RWPE1 (cell line): ENCODE measurements around the gene GRB2.

Experiments used
- CTCF ChIA-PET: fragments of 350-600 bp; sonication (Branson Sonifier 250); formaldehyde crosslinking; extraction: SDS; loops from one replicate; lab custom pipeline; 2021; lab: Yijun Ruan, JAX
- POLR2A ChIA-PET: fragments of 400-600 bp; formaldehyde crosslinking; extraction: SDS; loops from one replicate; lab custom pipeline; 2020; ENCODE audit warnings: antibody characterized with exemption; ENCODE audit not compliant: low non-redundant PET; lab: Yijun Ruan, JAX
- DNase-seq: peaks from one replicate; pipeline ENCODE4 v3.0.0; 2012; ENCODE audit warnings: low spot score
- H3K27ac ChIP-seq: fragments of 450-650 bp; 2 replicates; pipeline ENCODE4 v1.5.1; 2017
- CTCF ChIP-seq: fragments of 450-650 bp; conservative IDR thresholded peaks from 2 replicates; pipeline ENCODE4 v1.5.1; 2017; ENCODE audit warnings: low read depth, mild to moderate bottlenecking

Gene GRB2

DNA sequence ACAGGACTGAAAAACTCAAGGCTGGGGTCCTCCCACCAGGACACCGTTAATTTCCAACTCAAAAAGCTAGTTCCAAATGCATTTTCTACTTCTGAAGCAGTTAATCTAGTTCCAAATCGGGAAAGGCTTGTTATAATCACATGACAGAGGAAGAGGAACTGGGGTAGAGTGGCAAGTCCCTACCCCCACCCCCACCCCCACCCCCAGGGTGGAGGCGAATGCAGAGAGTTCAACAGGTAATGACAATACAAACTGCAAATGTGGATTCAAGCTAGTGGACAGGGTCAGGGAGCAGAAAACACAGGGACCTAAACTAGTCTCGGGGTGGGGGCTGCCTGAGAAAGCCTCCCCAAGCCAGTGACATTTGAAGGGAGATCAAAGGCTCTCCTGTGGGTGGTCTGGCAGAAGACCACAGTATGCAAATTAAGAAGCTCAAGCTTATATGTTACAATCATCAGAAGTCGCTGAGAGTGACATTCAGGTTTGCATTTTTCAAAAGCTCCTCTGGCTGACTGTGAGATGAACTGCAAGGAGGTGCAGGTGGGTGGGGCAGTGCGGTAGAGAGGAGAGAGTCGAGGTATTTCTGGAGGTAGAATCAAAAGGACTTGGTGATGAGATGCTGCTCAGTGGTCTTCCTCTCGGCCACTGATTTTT is 59.8 kb downstream of the GRB2 start:
- no peak overlapping the region for H3K27ac ChIP-seq
- ChIA-PET CTCF (no interaction called here), POLR2A (no interaction called here)
- DNase-seq, result no peak
- no peak for TF ChIP-seq CTCF

DNA sequence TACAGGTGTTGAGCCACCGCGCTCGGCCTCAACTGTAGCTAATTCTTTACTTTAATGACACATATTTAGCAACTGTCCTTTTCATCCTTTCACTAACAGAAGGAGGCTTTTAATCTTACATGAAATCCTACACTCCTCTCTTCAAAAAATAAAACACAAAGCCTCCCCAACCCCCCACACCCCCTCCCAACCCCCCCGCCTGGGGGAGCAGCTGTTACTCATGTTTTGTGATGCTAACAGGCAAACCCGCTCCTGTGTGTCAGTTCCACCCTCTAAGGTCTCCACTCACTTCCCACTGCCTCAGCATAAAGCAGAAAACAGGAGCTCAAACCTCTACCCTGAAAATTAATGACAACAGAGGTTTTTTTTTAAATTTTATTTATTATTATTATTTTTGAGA is 60.8 kb downstream of the GRB2 start:
- ChIA-PET CTCF (interaction anchor here (0.6 kb wide), 1 partner anchor 146 kb away, joined by 4 read pairs; no protein-coding TSS in a partner anchor), POLR2A (no interaction called here)
- no peak for TF ChIP-seq CTCF
- H3K27ac ChIP-seq, result no peak overlapping the region
- no peak for DNase-seq

DNA sequence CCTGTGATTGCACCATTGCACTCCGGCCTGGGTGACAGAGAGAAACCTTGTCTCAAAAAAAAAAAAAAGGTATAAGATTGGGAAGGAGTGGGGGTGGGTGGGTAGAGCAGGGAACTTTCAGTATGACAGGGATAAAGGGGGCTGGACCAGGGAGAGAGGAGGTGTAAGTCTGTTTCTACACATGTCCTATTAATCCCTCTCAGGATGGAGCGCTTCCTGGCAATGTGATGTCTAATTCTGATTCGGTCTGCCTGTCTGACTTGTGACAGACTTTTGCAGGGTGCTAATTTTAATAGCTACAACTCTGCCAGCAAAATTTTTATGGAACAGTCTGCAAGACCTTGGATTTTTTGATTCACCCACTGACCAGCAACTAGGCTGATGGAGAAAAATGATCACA is 62.5 kb downstream of the GRB2 start:
- H3K27ac ChIP-seq, result no peak overlapping the region
- DNase-seq, result no peak
- ChIA-PET POLR2A (no interaction called here), CTCF (no interaction called here)
- no peak for TF ChIP-seq CTCF

GRCh38 chr17:75341784-75342486 is 63.5 kb downstream of the GRB2 start:
- no peak overlapping the region for H3K27ac ChIP-seq
- DNase-seq, result no peak
- POLR2A ChIA-PET, result no interaction called here
- TF ChIP-seq CTCF, result no peak
- CTCF ChIA-PET, result interaction anchor here (1.4 kb wide), 1 partner anchor 19 kb away, joined by 6 read pairs; no protein-coding TSS in a partner anchor

- ChIA-PET CTCF (no interaction called here), POLR2A (interaction anchor here (0.9 kb wide), 1 partner anchor 9 kb away, joined by 3 read pairs; no protein-coding TSS in a partner anchor)
- H3K27ac ChIP-seq, result no peak overlapping the region
- TF ChIP-seq CTCF, result no peak
- DNase-seq, result no peak
Observed at GRCh38 chr17:75340631-75341030, 64.8 kb downstream of the GRB2 start.

GRCh38 chr17:75339971-75340370 is 65.5 kb downstream of the GRB2 start:
- POLR2A ChIA-PET, result interaction anchor here (0.9 kb wide), 1 partner anchor 8 kb away, joined by 3 read pairs; no protein-coding TSS in a partner anchor
- CTCF ChIA-PET, result interaction anchor here (0.6 kb wide), 1 partner anchor 26 kb away, joined by 3 read pairs; no protein-coding TSS in a partner anchor
- H3K27ac ChIP-seq, result no peak overlapping the region
- no peak for TF ChIP-seq CTCF
- DNase-seq, result no peak
